ENCODE measurements around the gene POMZP3.
"Not testable (repeated sequence)": the region's sequence is repeated elsewhere in the genome, so short reads cannot be mapped to it uniquely, and the experiment has no call there.

DNA sequence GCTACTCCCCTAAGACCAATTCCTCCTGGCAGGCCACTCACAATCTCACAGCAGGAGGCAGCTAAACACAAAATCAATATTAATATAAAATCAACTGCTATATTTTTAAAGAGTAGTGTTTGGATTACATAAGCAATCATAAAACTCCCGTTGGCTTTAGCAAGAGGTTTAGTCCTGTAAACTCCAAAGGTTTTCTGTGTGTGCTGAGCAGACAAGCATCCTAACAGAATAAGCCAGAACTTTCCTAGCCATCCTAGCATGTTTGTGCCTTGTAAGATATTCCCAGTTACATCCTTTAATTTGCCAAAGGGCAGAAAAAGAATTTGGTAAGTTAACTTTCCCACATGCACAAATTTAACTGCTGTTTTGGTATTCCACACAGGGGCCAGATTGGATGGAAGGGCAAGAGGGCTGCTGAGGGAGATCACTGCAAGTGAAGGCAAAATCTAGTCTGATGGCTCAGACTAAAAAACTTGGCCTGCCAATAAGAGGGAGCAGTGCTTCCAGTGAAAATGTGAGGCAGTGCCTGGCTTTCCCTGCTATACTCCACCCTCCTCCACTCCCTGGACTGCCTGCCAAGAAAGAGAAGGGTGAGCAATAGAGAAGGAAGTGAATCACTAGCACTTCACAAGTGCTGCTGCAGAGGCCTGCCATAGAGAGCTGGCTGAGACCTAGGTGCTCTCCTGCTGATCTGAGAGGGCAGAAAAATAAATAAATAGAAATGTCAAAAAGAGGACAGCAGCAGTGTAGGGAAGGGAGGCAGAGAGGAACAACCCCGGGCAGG lies 44.0 kb downstream of the POMZP3 start:
- TF ChIP-seq EZH2 (IDR thresholded peaks at IDR 0.05; ENCODE audit: low read depth, unreplicated experiment); POLR2AphosphoS5 (IDR thresholded peaks at IDR 0.05; ENCODE audit: low read depth); CREB1 (CRISPR knock-in tag; IDR thresholded peaks at IDR 0.05; ENCODE audit: low read depth); NANOG (IDR thresholded peaks at IDR 0.05; ENCODE audit: borderline replicate concordance); EZH2phosphoT487 (IDR thresholded peaks at IDR 0.05; ENCODE audit: unreplicated experiment); JUNB (IDR thresholded peaks at IDR 0.05; ENCODE audit: unreplicated experiment); ZNF114 (CRISPR knock-in tag; IDR thresholded peaks at IDR 0.05); ZNF331 (CRISPR knock-in tag; IDR thresholded peaks at IDR 0.05; ENCODE audit: low read depth); STAT1 (IDR thresholded peaks at IDR 0.05; ENCODE audit: unreplicated experiment): not testable (repeated sequence)
- TF ChIP-seq, protein P1, sequence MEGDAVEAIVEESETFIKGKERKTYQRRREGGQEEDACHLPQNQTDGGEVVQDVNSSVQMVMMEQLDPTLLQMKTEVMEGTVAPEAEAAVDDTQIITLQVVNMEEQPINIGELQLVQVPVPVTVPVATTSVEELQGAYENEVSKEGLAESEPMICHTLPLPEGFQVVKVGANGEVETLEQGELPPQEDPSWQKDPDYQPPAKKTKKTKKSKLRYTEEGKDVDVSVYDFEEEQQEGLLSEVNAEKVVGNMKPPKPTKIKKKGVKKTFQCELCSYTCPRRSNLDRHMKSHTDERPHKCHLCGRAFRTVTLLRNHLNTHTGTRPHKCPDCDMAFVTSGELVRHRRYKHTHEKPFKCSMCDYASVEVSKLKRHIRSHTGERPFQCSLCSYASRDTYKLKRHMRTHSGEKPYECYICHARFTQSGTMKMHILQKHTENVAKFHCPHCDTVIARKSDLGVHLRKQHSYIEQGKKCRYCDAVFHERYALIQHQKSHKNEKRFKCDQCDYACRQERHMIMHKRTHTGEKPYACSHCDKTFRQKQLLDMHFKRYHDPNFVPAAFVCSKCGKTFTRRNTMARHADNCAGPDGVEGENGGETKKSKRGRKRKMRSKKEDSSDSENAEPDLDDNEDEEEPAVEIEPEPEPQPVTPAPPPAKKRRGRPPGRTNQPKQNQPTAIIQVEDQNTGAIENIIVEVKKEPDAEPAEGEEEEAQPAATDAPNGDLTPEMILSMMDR (conservative IDR thresholded peaks at IDR 0.05; ENCODE audit: low read depth in 2 of 2), result not testable (repeated sequence)
- TF ChIP-seq, protein P2, sequence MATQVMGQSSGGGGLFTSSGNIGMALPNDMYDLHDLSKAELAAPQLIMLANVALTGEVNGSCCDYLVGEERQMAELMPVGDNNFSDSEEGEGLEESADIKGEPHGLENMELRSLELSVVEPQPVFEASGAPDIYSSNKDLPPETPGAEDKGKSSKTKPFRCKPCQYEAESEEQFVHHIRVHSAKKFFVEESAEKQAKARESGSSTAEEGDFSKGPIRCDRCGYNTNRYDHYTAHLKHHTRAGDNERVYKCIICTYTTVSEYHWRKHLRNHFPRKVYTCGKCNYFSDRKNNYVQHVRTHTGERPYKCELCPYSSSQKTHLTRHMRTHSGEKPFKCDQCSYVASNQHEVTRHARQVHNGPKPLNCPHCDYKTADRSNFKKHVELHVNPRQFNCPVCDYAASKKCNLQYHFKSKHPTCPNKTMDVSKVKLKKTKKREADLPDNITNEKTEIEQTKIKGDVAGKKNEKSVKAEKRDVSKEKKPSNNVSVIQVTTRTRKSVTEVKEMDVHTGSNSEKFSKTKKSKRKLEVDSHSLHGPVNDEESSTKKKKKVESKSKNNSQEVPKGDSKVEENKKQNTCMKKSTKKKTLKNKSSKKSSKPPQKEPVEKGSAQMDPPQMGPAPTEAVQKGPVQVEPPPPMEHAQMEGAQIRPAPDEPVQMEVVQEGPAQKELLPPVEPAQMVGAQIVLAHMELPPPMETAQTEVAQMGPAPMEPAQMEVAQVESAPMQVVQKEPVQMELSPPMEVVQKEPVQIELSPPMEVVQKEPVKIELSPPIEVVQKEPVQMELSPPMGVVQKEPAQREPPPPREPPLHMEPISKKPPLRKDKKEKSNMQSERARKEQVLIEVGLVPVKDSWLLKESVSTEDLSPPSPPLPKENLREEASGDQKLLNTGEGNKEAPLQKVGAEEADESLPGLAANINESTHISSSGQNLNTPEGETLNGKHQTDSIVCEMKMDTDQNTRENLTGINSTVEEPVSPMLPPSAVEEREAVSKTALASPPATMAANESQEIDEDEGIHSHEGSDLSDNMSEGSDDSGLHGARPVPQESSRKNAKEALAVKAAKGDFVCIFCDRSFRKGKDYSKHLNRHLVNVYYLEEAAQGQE (IDR thresholded peaks at IDR 0.05; ENCODE audit: unreplicated experiment), result not testable (repeated sequence)
- TF ChIP-seq, protein P3, sequence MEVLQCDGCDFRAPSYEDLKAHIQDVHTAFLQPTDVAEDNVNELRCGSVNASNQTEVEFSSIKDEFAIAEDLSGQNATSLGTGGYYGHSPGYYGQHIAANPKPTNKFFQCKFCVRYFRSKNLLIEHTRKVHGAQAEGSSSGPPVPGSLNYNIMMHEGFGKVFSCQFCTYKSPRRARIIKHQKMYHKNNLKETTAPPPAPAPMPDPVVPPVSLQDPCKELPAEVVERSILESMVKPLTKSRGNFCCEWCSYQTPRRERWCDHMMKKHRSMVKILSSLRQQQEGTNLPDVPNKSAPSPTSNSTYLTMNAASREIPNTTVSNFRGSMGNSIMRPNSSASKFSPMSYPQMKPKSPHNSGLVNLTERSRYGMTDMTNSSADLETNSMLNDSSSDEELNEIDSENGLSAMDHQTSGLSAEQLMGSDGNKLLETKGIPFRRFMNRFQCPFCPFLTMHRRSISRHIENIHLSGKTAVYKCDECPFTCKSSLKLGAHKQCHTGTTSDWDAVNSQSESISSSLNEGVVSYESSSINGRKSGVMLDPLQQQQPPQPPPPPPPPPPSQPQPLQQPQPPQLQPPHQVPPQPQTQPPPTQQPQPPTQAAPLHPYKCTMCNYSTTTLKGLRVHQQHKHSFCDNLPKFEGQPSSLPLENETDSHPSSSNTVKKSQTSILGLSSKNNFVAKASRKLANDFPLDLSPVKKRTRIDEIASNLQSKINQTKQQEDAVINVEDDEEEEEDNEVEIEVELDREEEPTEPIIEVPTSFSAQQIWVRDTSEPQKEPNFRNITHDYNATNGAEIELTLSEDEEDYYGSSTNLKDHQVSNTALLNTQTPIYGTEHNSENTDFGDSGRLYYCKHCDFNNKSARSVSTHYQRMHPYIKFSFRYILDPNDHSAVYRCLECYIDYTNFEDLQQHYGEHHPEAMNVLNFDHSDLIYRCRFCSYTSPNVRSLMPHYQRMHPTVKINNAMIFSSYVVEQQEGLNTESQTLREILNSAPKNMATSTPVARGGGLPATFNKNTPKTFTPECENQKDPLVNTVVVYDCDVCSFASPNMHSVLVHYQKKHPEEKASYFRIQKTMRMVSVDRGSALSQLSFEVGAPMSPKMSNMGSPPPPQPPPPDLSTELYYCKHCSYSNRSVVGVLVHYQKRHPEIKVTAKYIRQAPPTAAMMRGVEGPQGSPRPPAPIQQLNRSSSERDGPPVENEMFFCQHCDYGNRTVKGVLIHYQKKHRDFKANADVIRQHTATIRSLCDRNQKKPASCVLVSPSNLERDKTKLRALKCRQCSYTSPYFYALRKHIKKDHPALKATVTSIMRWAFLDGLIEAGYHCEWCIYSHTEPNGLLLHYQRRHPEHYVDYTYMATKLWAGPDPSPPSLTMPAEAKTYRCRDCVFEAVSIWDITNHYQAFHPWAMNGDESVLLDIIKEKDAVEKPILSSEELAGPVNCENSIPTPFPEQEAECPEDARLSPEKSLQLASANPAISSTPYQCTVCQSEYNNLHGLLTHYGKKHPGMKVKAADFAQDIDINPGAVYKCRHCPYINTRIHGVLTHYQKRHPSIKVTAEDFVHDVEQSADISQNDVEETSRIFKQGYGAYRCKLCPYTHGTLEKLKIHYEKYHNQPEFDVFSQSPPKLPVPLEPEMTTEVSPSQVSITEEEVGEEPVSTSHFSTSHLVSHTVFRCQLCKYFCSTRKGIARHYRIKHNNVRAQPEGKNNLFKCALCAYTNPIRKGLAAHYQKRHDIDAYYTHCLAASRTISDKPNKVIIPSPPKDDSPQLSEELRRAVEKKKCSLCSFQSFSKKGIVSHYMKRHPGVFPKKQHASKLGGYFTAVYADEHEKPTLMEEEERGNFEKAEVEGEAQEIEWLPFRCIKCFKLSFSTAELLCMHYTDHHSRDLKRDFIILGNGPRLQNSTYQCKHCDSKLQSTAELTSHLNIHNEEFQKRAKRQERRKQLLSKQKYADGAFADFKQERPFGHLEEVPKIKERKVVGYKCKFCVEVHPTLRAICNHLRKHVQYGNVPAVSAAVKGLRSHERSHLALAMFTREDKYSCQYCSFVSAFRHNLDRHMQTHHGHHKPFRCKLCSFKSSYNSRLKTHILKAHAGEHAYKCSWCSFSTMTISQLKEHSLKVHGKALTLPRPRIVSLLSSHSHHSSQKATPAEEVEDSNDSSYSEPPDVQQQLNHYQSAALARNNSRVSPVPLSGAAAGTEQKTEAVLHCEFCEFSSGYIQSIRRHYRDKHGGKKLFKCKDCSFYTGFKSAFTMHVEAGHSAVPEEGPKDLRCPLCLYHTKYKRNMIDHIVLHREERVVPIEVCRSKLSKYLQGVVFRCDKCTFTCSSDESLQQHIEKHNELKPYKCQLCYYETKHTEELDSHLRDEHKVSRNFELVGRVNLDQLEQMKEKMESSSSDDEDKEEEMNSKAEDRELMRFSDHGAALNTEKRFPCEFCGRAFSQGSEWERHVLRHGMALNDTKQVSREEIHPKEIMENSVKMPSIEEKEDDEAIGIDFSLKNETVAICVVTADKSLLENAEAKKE (CRISPR knock-in tag; IDR thresholded peaks at IDR 0.05), result not testable (repeated sequence)
- TF ChIP-seq, protein P4, sequence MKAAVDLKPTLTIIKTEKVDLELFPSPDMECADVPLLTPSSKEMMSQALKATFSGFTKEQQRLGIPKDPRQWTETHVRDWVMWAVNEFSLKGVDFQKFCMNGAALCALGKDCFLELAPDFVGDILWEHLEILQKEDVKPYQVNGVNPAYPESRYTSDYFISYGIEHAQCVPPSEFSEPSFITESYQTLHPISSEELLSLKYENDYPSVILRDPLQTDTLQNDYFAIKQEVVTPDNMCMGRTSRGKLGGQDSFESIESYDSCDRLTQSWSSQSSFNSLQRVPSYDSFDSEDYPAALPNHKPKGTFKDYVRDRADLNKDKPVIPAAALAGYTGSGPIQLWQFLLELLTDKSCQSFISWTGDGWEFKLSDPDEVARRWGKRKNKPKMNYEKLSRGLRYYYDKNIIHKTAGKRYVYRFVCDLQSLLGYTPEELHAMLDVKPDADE (IDR thresholded peaks at IDR 0.05), result not testable (repeated sequence)
